ENCODE results near the gene SMAD1.

SMAD1 gene

GRCh38 chr4:145482209-145483037, 770 bp downstream of the SMAD1 start:
- Histone ChIP-seq H2AFZ (ENCODE audit: low read length) (peak overlapping the region; percentile 95), H3K4me2 (ENCODE audit: low read depth, low read length, poor library complexity, severe bottlenecking) (peak overlapping the region; percentile 88), H3K79me2 (ENCODE audit: insufficient read depth, low read length) (peaks cover 63% of the 10 kb centered on the region), H3F3A (ENCODE audit: low read depth) (no peaks in the 10 kb centered on the region), H3K9ac (ENCODE audit: low read depth, low read length, poor library complexity, severe bottlenecking) (peak overlapping the region; percentile 78), H3K9me3 (ENCODE audit: insufficient read depth, low read depth, low read length) (no peaks in the 10 kb centered on the region), H3K27me3 (ENCODE audit: insufficient read depth, low read length, poor library complexity, severe bottlenecking) (no peaks in the 10 kb centered on the region), H3K9me2 (replicated peaks; ENCODE audit: low read depth, low read length) (no peaks in the 10 kb centered on the region), H3K4me1 (ENCODE audit: insufficient read depth, low read length, poor library complexity, severe bottlenecking) (peaks cover 48% of the 10 kb centered on the region), H4K20me1 (ENCODE audit: insufficient read depth, low read length, poor library complexity, severe bottlenecking) (peaks cover 12% of the 10 kb centered on the region), H3K4me3 (ENCODE audit: low read length, poor library complexity, severe bottlenecking) (peak overlapping the region; percentile 83), H3K36me3 (ENCODE audit: insufficient read depth, low read length) (no peaks in the 10 kb centered on the region)
- TF ChIP-seq CTCF (conservative IDR thresholded peaks at IDR 0.05; ENCODE audit: low read length) (peak; percentile 27), EZH2phosphoT487 (IDR thresholded peaks at IDR 0.05; ENCODE audit: borderline replicate concordance) (no peak)

GRCh38 chr4:145483514-145483913, 1.9 kb downstream of the SMAD1 start:
- H3K4me1 ChIP-seq (ENCODE audit: insufficient read depth, low read length, poor library complexity, severe bottlenecking) = peaks cover 59% of the 10 kb centered on the region
- TF ChIP-seq CTCF (conservative IDR thresholded peaks at IDR 0.05; ENCODE audit: low read length) = no peak
- no peak for TF ChIP-seq EZH2phosphoT487 (IDR thresholded peaks at IDR 0.05; ENCODE audit: borderline replicate concordance)
- H3K9me2 ChIP-seq (replicated peaks; ENCODE audit: low read depth, low read length) = no peaks in the 10 kb centered on the region
- no peaks in the 10 kb centered on the region for H3K36me3 ChIP-seq (ENCODE audit: insufficient read depth, low read length)
- H3K27me3 ChIP-seq (ENCODE audit: insufficient read depth, low read length, poor library complexity, severe bottlenecking) = no peaks in the 10 kb centered on the region
- no peaks in the 10 kb centered on the region for H3K9me3 ChIP-seq (ENCODE audit: insufficient read depth, low read depth, low read length)
- H2AFZ ChIP-seq (ENCODE audit: low read length) = no peak overlapping the region
- H3K9ac ChIP-seq (ENCODE audit: low read depth, low read length, poor library complexity, severe bottlenecking) = peak overlapping the region; percentile 78
- H3K4me2 ChIP-seq (ENCODE audit: low read depth, low read length, poor library complexity, severe bottlenecking) = peak overlapping the region; percentile 88
- H4K20me1 ChIP-seq (ENCODE audit: insufficient read depth, low read length, poor library complexity, severe bottlenecking) = peaks cover 17% of the 10 kb centered on the region
- peaks cover 72% of the 10 kb centered on the region for H3K79me2 ChIP-seq (ENCODE audit: insufficient read depth, low read length)
- H3F3A ChIP-seq (ENCODE audit: low read depth) = no peaks in the 10 kb centered on the region
- H3K4me3 ChIP-seq (ENCODE audit: low read length, poor library complexity, severe bottlenecking) = peak overlapping the region; percentile 83

DNA sequence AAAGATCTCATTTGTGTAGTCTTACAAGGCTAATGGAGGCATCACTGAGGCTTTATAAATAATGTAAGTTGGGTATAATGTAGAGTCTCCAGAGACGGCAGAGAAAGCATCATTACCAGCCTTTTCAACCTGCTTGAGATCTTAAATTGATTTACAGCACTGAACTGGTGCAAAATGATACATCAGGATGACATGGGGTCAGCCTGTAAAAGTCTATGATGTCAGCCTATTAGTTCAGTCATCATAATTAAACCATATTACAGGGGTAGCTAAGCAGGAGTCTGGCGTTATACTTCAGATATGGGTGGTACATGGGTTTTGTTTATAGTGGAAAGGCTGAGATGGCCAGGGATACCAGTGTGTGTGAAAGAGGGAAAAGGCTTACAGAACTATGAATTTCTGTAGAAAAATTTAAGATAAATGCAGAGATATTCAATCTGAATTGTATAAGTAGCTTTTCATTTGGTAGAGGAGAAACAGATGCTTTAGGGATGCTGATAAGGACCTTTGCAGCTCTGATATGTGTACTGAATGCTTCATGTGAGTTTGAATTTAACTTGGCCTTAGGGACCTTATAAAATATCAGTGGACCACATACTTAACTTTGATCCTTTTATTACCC, 2.7 kb downstream of the SMAD1 start:
- Histone ChIP-seq H3K4me3 (ENCODE audit: low read length, poor library complexity, severe bottlenecking) (peak overlapping the region; percentile 83), H3K9me2 (replicated peaks; ENCODE audit: low read depth, low read length) (no peaks in the 10 kb centered on the region), H3K4me2 (ENCODE audit: low read depth, low read length, poor library complexity, severe bottlenecking) (peak overlapping the region; percentile 88), H3K9ac (ENCODE audit: low read depth, low read length, poor library complexity, severe bottlenecking) (peak overlapping the region; percentile 78), H3K9me3 (ENCODE audit: insufficient read depth, low read depth, low read length) (no peaks in the 10 kb centered on the region), H3F3A (ENCODE audit: low read depth) (no peaks in the 10 kb centered on the region), H3K4me1 (ENCODE audit: insufficient read depth, low read length, poor library complexity, severe bottlenecking) (peaks cover 66% of the 10 kb centered on the region), H2AFZ (ENCODE audit: low read length) (no peak overlapping the region), H4K20me1 (ENCODE audit: insufficient read depth, low read length, poor library complexity, severe bottlenecking) (peaks cover 24% of the 10 kb centered on the region), H3K36me3 (ENCODE audit: insufficient read depth, low read length) (no peaks in the 10 kb centered on the region), H3K27me3 (ENCODE audit: insufficient read depth, low read length, poor library complexity, severe bottlenecking) (no peaks in the 10 kb centered on the region), H3K79me2 (ENCODE audit: insufficient read depth, low read length) (peaks cover 79% of the 10 kb centered on the region)
- TF ChIP-seq CTCF (conservative IDR thresholded peaks at IDR 0.05; ENCODE audit: low read length) = no peak
- TF ChIP-seq EZH2phosphoT487 (IDR thresholded peaks at IDR 0.05; ENCODE audit: borderline replicate concordance) = no peak
